Measurements from ENCODE around the gene TMPRSS13.

Gene TMPRSS13

DNA sequence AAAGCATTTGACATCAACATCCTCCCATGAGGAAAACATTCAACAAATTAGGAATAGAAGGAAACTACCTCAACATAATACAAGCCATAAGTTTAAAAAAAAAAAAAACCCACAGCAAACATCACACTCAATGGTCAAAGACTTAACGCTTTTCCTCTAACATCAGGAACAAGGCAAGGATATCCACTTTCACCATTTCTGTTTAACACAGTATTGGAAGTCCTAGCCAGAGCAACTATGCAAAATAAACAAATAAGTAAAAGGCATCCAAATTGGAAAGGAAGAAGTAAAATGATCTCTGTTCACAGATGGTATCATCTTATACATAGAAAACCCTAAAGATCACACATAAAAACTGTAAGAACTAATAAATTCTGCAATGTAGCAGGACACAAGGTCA is 65.8 kb downstream of the TMPRSS13 start:
- TF ChIP-seq ARNTL (CRISPR knock-in tag; IDR thresholded peaks at IDR 0.05; ENCODE audit: borderline replicate concordance, low read depth) (no peak), TOX (CRISPR knock-in tag; IDR thresholded peaks at IDR 0.05; ENCODE audit: borderline replicate concordance) (no peak), ZC3H10 (CRISPR knock-in tag; IDR thresholded peaks at IDR 0.05) (no peak), ZFP3 (CRISPR knock-in tag; IDR thresholded peaks at IDR 0.05) (no peak), ZNF70 (CRISPR knock-in tag; IDR thresholded peaks at IDR 0.05) (no peak), ZFP30 (CRISPR knock-in tag; IDR thresholded peaks at IDR 0.05) (no peak), GLIS3 (CRISPR knock-in tag; IDR thresholded peaks at IDR 0.05) (no peak), TCF4 (CRISPR knock-in tag; IDR thresholded peaks at IDR 0.05; ENCODE audit: borderline replicate concordance) (no peak), PPARA (CRISPR knock-in tag; IDR thresholded peaks at IDR 0.05; ENCODE audit: borderline replicate concordance) (no peak), CSDC2 (CRISPR knock-in tag; IDR thresholded peaks at IDR 0.05) (no peak), ZNF565 (CRISPR knock-in tag; conservative IDR thresholded peaks at IDR 0.05; ENCODE audit: low read depth) (no peak), OSR1 (CRISPR knock-in tag; IDR thresholded peaks at IDR 0.05) (no peak), RARB (CRISPR knock-in tag; IDR thresholded peaks at IDR 0.05) (no peak), BACH2 (CRISPR knock-in tag; IDR thresholded peaks at IDR 0.05; ENCODE audit: borderline replicate concordance) (no peak)
- TF ChIP-seq, protein P1, sequence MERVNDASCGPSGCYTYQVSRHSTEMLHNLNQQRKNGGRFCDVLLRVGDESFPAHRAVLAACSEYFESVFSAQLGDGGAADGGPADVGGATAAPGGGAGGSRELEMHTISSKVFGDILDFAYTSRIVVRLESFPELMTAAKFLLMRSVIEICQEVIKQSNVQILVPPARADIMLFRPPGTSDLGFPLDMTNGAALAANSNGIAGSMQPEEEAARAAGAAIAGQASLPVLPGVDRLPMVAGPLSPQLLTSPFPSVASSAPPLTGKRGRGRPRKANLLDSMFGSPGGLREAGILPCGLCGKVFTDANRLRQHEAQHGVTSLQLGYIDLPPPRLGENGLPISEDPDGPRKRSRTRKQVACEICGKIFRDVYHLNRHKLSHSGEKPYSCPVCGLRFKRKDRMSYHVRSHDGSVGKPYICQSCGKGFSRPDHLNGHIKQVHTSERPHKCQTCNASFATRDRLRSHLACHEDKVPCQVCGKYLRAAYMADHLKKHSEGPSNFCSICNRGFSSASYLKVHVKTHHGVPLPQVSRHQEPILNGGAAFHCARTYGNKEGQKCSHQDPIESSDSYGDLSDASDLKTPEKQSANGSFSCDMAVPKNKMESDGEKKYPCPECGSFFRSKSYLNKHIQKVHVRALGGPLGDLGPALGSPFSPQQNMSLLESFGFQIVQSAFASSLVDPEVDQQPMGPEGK (CRISPR knock-in tag; IDR thresholded peaks at IDR 0.05; ENCODE audit: borderline replicate concordance), result no peak
- TF ChIP-seq, protein P2, sequence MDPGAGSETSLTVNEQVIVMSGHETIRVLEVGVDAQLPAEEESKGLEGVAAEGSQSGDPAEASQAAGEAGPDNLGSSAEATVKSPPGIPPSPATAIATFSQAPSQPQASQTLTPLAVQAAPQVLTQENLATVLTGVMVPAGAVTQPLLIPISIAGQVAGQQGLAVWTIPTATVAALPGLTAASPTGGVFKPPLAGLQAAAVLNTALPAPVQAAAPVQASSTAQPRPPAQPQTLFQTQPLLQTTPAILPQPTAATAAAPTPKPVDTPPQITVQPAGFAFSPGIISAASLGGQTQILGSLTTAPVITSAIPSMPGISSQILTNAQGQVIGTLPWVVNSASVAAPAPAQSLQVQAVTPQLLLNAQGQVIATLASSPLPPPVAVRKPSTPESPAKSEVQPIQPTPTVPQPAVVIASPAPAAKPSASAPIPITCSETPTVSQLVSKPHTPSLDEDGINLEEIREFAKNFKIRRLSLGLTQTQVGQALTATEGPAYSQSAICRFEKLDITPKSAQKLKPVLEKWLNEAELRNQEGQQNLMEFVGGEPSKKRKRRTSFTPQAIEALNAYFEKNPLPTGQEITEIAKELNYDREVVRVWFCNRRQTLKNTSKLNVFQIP (CRISPR knock-in tag; IDR thresholded peaks at IDR 0.05; ENCODE audit: borderline replicate concordance, low read depth), result no peak
- TF ChIP-seq, protein P3, sequence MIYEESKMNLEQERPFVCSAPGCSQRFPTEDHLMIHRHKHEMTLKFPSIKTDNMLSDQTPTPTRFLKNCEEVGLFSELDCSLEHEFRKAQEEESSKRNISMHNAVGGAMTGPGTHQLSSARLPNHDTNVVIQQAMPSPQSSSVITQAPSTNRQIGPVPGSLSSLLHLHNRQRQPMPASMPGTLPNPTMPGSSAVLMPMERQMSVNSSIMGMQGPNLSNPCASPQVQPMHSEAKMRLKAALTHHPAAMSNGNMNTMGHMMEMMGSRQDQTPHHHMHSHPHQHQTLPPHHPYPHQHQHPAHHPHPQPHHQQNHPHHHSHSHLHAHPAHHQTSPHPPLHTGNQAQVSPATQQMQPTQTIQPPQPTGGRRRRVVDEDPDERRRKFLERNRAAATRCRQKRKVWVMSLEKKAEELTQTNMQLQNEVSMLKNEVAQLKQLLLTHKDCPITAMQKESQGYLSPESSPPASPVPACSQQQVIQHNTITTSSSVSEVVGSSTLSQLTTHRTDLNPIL (CRISPR knock-in tag; IDR thresholded peaks at IDR 0.05; ENCODE audit: low read depth), result no peak
- TF ChIP-seq, protein P4, sequence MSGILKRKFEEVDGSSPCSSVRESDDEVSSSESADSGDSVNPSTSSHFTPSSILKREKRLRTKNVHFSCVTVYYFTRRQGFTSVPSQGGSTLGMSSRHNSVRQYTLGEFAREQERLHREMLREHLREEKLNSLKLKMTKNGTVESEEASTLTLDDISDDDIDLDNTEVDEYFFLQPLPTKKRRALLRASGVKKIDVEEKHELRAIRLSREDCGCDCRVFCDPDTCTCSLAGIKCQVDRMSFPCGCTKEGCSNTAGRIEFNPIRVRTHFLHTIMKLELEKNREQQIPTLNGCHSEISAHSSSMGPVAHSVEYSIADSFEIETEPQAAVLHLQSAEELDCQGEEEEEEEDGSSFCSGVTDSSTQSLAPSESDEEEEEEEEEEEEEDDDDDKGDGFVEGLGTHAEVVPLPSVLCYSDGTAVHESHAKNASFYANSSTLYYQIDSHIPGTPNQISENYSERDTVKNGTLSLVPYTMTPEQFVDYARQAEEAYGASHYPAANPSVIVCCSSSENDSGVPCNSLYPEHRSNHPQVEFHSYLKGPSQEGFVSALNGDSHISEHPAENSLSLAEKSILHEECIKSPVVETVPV (CRISPR knock-in tag; IDR thresholded peaks at IDR 0.05), result no peak
- TF ChIP-seq, protein P5, sequence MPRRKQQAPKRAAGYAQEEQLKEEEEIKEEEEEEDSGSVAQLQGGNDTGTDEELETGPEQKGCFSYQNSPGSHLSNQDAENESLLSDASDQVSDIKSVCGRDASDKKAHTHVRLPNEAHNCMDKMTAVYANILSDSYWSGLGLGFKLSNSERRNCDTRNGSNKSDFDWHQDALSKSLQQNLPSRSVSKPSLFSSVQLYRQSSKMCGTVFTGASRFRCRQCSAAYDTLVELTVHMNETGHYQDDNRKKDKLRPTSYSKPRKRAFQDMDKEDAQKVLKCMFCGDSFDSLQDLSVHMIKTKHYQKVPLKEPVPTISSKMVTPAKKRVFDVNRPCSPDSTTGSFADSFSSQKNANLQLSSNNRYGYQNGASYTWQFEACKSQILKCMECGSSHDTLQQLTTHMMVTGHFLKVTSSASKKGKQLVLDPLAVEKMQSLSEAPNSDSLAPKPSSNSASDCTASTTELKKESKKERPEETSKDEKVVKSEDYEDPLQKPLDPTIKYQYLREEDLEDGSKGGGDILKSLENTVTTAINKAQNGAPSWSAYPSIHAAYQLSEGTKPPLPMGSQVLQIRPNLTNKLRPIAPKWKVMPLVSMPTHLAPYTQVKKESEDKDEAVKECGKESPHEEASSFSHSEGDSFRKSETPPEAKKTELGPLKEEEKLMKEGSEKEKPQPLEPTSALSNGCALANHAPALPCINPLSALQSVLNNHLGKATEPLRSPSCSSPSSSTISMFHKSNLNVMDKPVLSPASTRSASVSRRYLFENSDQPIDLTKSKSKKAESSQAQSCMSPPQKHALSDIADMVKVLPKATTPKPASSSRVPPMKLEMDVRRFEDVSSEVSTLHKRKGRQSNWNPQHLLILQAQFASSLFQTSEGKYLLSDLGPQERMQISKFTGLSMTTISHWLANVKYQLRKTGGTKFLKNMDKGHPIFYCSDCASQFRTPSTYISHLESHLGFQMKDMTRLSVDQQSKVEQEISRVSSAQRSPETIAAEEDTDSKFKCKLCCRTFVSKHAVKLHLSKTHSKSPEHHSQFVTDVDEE (CRISPR knock-in tag; IDR thresholded peaks at IDR 0.05), result no peak
- no peak for ATAC-seq

DNA sequence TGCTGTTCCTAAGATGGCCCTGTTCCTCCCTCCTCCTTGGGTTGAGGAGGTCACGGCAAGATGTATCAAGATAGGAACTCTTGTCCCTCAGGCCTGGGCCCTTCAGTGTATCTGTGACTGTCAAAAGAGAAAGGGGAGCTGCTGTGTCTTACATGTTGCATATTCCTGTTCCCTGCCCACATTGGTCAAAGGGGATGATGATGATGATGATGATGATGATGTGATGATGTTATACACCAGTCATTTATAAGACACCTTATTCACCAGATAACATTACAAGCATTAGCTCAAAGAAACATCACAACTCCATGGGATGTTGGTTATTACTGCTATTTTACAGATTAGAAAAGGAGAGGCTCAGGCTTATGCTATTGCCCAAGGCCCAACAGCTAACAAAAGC is 66.4 kb downstream of the TMPRSS13 start:
- ATAC-seq, result no peak
- TF ChIP-seq ARNTL (CRISPR knock-in tag; IDR thresholded peaks at IDR 0.05; ENCODE audit: borderline replicate concordance, low read depth) (no peak), TOX (CRISPR knock-in tag; IDR thresholded peaks at IDR 0.05; ENCODE audit: borderline replicate concordance) (no peak), ZFP30 (CRISPR knock-in tag; IDR thresholded peaks at IDR 0.05) (no peak), OSR1 (CRISPR knock-in tag; IDR thresholded peaks at IDR 0.05) (no peak), ISL1 (CRISPR knock-in tag; IDR thresholded peaks at IDR 0.05) (no peak), ZNF8 (CRISPR knock-in tag; IDR thresholded peaks at IDR 0.05) (no peak), ESRRG (CRISPR knock-in tag; IDR thresholded peaks at IDR 0.05) (no peak), PPARA (CRISPR knock-in tag; IDR thresholded peaks at IDR 0.05; ENCODE audit: borderline replicate concordance) (no peak), CSDC2 (CRISPR knock-in tag; IDR thresholded peaks at IDR 0.05) (no peak), SNAI2 (CRISPR knock-in tag; IDR thresholded peaks at IDR 0.05) (no peak)
- TF ChIP-seq, protein P2 (CRISPR knock-in tag; IDR thresholded peaks at IDR 0.05; ENCODE audit: borderline replicate concordance, low read depth), result no peak
- TF ChIP-seq, protein P5 (CRISPR knock-in tag; IDR thresholded peaks at IDR 0.05), result no peak
- TF ChIP-seq, protein P3 (CRISPR knock-in tag; IDR thresholded peaks at IDR 0.05; ENCODE audit: low read depth), result no peak

Measured in SK-N-SH treated with all-trans-retinoic acid at 6 μM for 48 hours (cell line).